ENCODE data around the gene TOGARAM2. TPM values are rescaled to one million over a fixed set of nuclear protein-coding genes. Genes with fewer than 3 reads are reported as not detected.

The TOGARAM2 gene
- total RNA-seq, 1 donor = 0.72 TPM

GRCh38 chr2:29097569-29097968 lies 116.5 kb downstream of the TOGARAM2 start:
- Histone ChIP-seq H3K27me3 (ENCODE audit: insufficient read depth, low read length) (no peaks in the 10 kb centered on the region), H4K20me1 (ENCODE audit: insufficient read depth, low read length) (no peaks in the 10 kb centered on the region), H3K36me3 (ENCODE audit: insufficient read depth, low read length) (no peaks in the 10 kb centered on the region), H3K79me2 (ENCODE audit: insufficient read depth, low read length) (no peaks in the 10 kb centered on the region), H3K4me2 (ENCODE audit: insufficient read depth, low read length) (no peak overlapping the region), H3K27ac (ENCODE audit: low read depth, low read length) (no peak overlapping the region), H2AFZ (ENCODE audit: low read length) (peak overlapping the region; percentile 29), H3K4me3 (ENCODE audit: insufficient read depth, low read length) (no peak overlapping the region), H3K9me3 (ENCODE audit: low read depth, low read length) (no peaks in the 10 kb centered on the region), H3K4me1 (ENCODE audit: insufficient read depth, low read length) (no peaks in the 10 kb centered on the region)
- peak; percentile 57 for DNase-seq (ENCODE audit: insufficient read length, low spot score, missing footprints)
- no peak for TF ChIP-seq CTCF (IDR thresholded peaks at IDR 0.05; ENCODE audit: extremely low read depth, low read depth, low read length)

DNA sequence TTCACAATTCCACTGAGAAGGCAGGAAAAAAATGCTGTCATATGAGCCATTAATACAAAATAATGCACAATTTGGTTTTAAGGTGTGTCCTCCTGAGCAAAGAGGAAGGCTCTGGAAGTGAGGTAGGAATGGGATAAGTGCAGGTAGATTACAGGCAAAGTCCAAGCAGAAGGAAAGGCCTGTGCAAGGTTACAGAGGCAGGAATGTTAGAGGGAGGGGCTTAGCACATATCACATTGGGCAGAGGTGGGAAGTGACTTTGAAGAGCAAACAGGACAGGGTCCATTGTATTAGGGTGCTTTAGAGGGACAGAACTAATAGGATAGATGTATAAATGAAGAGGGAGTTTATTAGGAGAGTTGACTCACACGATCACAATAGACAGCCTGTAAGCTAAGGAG lies 119.5 kb downstream of the TOGARAM2 start:
- H3K4me3 ChIP-seq (ENCODE audit: insufficient read depth, low read length) = no peak overlapping the region
- H3K4me2 ChIP-seq (ENCODE audit: insufficient read depth, low read length) = no peak overlapping the region
- no peak for TF ChIP-seq CTCF (IDR thresholded peaks at IDR 0.05; ENCODE audit: extremely low read depth, low read depth, low read length)
- H3K4me1 ChIP-seq (ENCODE audit: insufficient read depth, low read length) = no peaks in the 10 kb centered on the region
- no peaks in the 10 kb centered on the region for H4K20me1 ChIP-seq (ENCODE audit: insufficient read depth, low read length)
- H3K79me2 ChIP-seq (ENCODE audit: insufficient read depth, low read length) = no peaks in the 10 kb centered on the region
- H2AFZ ChIP-seq (ENCODE audit: low read length) = no peak overlapping the region
- no peak overlapping the region for H3K27ac ChIP-seq (ENCODE audit: low read depth, low read length)
- H3K36me3 ChIP-seq (ENCODE audit: insufficient read depth, low read length) = no peaks in the 10 kb centered on the region
- DNase-seq (ENCODE audit: insufficient read length, low spot score, missing footprints) = no peak
- no peaks in the 10 kb centered on the region for H3K27me3 ChIP-seq (ENCODE audit: insufficient read depth, low read length)
- no peaks in the 10 kb centered on the region for H3K9me3 ChIP-seq (ENCODE audit: low read depth, low read length)

Small RNAs within 50 kb of the gene (small RNA-seq; reads per million reads assigned to genes)
- not detected for gene RF00019

Other genes with a start within 250 kb of the TOGARAM2 start
- 167 and 170 TPM in 2 replicates for gene PPP1CB, start 229.5 kb upstream of the TOGARAM2 start, total RNA-seq
- 0.59 and 0.72 TPM in 2 replicates for gene SPDYA, start 170.5 kb upstream of the TOGARAM2 start, total RNA-seq
- gene TRMT61B, start 111.0 kb upstream of the TOGARAM2 start, total RNA-seq = 9.4 and 18.9 TPM in 2 replicates
- 71.6 and 79.3 TPM in 2 replicates for gene WDR43, start 86.6 kb upstream of the TOGARAM2 start, total RNA-seq
- gene PCARE, start 93.2 kb downstream of the TOGARAM2 start, total RNA-seq = not detected in 2 replicates
- gene CLIP4, start 134.1 kb downstream of the TOGARAM2 start, total RNA-seq = 124 and 136 TPM in 2 replicates